GM19328 (cell line): ENCODE data around the gene RNF151.
"Not testable (repeated sequence)": the region's sequence is repeated elsewhere in the genome, so short reads cannot be mapped to it uniquely, and the experiment has no call there.

Experiments
- ATAC-seq: cut with Tn5 transposase; IDR thresholded peaks from one replicate; pipeline ENCODE4 v1.9.1; 2021; ENCODE audit warnings: mild to moderate bottlenecking, moderate library complexity; ENCODE audit not compliant: unreplicated experiment

The RNF151 gene, protein sequence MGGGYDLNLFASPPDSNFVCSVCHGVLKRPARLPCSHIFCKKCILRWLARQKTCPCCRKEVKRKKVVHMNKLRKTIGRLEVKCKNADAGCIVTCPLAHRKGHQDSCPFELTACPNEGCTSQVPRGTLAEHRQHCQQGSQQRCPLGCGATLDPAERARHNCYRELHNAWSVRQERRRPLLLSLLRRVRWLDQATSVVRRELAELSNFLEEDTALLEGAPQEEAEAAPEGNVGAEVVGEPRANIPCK

DNA sequence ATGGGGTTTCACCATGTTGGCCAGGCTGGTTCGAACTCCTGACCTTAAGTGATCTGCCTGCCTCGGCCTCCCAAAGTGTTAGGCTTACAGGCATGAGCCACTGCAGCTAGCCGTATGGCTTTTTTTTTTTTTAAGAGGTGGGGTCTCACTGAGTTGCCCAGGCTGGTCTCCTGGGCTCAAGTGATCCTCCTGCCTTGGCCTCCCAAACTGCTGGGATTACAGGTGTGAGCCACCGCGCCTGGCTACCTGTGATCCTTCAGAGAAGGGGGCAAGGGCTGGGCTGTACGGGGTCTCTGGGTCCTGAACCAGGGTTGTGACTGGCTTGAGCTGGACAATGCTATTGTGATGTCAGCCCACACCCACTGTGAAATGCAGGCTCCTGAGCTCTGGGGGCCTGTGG, at the start of gene RNF151:
Gene RNF151 (plus strand): TSS at position 397 of the 400 bp plus-strand sequence. CDS start 26 bp downstream, outside the sequence.
- no peak for ATAC-seq

DNA sequence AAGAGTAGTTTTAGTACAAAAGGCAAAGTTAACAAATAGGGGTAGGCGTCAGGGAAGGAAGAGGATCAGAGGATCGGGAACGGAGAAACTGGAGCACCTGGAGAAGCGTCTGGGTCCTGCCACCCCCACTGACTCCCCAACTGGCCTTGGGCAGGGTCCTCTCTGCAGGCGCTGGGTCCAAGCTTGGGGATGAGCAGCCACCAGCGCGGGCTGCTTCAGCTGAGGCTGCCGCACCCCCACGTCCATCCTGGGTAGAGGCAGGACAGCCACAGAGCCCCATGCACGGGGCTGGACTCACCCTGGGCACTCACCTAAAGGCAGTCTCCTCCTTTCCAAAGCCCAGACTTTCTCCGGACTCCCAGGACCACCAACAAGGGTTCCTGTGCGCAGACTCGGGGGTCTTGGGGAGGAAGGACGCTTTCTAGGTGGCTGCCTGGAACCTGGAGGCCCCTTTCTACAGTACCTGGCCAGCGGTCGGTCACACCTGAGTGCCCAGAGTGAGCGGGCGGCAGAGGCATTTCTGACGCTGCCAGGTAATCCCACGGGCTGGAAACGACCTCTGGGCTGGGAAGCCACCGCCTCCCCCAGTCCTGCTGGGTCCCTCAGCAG, 49.5 kb upstream of the RNF151 start:
- no peak for ATAC-seq

DNA sequence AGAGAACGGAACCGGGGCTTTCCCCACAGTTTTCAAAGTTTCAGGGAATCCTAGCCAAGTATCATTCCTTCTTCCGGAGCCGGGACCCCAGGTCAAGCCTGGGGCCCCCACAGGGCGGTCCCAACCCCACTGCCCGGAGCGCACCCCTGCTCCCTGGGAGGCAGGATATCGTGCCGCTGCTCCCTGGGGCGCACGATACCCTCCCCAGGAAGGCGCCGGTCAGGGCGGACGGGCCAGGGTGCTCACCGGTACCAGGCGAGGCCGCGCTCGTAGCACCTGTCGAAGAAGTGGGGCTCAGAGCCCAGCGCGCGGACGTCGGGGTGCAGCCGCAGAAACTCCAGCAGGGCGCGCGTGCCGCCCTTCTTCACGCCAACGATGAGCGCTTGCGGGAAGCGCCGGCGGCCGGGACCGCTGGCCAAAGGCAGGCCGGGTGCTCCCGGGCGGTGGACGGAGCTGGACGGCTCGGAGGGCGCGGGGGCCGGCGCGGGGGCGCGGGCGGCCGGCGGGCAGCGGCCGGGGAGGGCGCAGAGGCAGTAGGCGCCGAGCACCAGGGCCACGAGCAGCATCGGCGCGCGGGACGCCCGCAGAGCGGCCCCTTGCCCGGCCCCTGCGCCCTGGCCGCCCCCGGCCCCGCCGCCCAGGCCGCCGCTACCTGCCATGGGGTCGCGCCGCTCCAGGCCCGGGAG, 48.8 kb upstream of the RNF151 start:
- ATAC-seq: no peak

DNA sequence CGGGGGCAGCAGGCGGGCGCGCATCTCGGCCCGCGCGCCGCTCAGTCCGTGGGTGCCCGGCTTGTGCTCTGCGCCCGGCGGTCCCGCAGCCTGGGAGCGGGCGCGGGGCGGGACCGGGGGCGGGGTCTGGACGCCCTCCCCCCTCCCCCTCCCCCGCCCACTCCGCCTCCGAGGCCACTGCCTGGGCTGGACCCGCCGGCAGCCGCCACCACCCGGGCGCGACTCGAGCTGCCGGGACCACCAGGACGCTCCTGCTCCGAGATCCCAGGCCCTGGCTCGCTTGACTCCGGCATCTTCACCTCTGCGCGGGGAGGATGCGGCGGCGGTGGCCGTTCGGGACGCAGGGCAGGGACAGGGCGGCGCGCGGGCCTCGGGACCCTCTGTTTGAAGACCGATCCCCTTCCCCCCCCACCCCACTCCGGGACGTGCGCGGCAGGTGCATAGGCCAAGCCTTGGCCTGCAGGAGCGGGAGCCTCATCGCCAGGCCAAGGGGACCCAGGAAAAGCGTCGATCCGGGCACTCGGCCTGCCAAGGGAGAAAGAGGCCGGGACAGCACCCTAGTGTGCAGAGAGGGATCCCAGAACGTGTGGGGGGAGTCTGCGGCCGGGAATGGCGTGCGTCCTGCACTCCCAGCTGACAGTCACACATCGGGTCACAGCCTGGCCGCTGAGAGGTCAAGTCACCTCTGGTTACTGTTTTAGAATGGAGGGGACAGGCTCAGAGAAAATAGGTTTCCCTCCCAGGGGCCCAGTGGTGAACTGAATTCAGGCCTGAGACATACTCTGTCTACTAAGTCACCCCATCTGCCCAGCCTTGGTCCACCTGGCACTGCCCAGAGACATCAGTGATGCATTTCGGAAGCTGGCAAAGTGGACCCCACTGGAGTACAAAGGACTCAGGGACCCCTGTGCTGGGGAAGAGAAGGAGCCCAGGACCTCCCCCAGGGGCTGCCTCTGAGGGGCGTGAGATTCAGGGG, 48.0 kb upstream of the RNF151 start, which contains the start of gene HS3ST6:
Gene HS3ST6 (minus strand): TSS at position 65 of the 976 bp plus-strand sequence. CDS start 92 bp downstream, outside the sequence.
- no peak for ATAC-seq

DNA sequence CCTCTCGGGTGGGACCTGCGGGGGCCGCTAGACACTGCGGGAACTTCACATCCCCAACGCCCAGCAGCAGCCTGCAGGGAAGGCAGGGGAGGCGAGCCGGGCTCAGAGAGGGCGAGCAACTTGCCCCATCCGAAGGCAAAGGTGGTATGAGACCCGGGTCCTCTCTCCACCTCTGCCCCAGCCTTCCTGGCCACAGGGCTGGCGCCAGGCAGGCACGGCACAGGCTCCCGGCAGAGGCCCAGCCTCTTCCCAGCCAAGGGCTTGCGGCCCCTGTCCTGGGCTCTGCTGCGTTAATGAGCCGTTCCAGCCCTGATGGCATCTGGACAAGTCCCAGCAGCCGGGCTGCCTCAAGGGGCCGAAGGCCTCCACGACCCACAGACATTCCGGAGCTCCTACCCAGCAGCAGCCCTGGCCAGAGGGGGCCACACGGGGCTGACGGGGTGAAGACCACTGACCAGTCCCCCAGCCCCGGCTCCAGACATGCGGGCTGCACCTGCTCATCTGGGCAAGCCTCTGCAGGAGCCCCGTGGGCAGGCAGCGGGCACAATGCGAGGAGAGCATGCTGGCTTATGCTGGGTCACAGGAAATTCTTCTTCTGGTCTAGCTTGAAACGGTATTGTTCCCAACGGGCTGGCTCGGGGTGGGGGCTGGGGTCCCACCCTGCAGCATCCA, 47.2 kb upstream of the RNF151 start:
- no peak for ATAC-seq

DNA sequence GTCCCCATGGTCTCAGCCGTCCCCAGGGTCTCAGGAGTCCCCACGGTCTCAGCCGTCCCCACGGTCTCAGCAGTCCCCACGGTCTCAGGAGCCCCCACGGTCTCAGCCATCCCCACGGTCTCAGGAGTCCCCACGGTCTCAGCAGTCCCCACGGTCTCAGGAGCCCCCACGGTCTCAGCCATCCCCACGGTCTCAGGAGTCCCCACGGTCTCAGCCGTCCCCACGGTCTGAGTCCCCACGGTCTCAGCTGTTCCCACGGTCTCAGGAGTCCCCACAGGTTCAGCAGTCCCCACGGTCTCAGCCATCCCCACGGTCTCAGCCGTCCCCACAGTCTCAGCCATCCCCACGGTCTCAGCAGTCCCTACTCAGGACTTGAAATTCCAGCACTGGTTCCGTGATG, 46.5 kb upstream of the RNF151 start:
- not testable (repeated sequence) for ATAC-seq

DNA sequence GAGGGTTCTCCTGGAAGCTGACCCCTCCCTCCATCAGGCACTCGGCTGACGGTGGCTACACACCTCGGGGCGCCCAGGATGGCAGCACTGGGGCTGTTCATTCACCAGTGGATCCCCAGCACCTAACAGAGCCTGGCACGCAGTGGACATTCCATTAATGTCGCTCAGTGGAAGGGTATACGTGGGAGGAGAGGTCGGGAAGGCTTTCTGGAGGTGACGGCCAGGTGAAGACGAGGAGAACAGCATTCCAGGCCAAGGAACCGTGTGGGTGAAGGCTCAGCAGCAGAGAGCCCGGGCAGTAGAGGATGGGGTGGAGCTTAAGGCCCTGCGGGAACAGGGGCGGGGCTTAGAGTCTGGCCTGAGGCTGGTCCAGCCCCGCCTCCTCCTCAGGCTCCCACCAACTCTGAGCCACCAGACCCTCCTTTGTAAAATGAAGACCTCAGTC, 45.9 kb upstream of the RNF151 start:
- no peak for ATAC-seq

DNA sequence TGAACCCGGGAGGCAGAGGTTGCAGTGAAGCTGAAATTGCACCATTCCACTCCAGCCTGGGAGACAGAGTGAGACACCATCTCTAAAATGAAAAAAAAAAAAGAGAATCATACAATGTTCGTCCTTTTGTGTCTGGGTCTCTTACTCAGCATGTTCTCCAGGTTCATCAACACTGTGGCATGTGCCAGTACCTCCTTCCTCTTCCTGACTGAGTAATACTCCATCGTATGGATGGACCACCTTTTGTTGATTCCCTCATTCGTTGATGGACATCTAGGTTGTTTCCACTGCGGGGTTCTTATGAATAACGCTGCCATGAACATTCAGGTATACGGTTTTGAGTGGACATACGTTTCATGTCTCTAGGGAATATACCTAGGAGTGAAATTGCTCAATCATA, 44.3 kb upstream of the RNF151 start:
- ATAC-seq: no peak

DNA sequence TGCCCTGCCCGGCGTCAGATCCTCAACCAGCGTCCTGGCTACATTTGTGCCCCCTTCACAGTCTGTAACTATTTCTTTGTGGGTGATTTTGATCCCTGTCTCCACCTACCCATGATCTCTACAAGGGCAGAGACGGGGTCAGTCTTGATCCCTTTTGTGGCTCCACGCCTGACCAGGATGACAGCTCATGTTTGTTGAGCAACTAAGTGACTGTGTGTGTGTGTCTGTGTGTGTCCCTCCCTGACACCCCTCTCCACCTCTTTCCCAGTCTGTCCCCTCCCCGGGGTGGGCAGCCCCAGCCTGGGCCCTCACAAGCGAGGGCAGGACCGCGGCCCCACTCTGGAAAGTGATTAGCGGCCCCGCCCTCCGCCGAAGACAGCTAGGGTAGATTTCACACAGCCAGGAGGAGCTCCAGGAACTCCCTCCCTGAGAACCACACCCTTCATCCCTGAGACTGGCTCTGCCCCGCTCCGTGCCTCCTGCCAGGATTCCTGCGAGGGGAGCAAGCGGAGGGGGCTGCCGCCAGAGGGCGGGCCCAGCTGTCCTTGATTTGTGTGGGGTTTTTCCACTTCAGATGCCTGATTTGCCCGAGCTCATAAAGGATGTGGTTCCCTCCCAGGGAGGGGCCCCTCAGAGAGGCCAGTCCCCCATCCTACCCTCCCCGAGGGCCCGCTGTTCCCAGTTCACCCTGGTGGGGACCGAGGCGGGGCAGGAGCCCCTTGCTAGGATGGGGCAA, 43.2 kb upstream of the RNF151 start:
- ATAC-seq: no peak

DNA sequence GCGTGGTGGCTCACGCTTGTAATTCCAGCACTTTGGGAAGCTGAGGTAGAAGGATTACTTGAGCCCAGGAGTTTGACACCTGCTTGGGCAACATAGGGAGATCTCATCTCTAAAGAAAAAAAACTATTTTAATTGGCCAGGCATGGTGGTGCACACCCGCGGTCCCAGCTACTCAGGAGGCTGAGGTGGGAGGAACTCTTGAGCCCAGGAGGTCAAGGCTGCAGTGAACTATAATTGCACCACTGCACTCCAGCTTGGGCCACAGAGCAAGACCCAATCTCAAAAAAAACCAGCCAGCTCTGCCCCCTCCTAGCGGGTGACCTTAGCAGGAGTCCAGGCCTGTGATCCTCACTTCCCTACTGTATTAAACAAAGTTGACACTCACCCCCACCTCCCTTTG, 42.6 kb upstream of the RNF151 start:
- ATAC-seq: no peak

DNA sequence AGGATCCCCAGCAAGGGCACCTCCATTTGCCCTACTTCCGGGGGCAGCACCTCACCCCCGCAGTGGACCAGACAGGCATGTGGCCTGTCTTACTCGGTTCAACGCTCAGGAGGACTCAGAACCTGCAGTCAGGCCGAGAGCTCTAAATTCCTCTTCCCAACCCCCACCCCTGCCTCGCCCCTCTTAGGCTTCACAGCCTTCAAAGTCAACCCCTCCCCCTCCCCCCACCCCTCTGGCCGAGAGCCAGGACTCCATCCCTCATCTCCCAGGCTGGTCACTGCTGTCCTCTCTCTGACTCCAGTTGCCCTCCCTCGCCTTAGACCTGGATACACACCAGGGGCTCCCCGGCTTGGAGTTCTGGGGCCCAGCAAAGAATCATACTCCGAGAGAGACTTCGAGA, 40.4 kb upstream of the RNF151 start:
- ATAC-seq: no peak

DNA sequence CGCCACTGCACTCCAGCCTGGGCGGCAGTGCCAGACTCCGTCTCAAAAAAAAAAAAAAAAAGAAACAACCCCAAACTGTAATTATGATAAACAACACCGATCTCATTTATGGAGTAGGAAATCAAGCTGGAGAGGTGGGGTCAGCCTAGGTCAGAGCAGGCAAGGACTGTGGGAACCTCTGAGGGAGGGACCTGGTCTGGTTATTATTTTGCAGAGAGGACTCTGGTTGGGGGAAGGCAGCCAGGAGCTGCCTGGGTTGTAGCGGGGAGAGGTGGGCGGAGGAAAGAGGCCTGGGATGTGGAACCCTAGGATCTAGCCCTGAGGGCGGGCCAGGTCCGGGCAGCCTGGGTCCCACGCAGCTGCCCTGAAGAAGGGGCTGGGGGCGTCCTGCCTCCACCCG, 37.6 kb upstream of the RNF151 start:
- no peak for ATAC-seq

DNA sequence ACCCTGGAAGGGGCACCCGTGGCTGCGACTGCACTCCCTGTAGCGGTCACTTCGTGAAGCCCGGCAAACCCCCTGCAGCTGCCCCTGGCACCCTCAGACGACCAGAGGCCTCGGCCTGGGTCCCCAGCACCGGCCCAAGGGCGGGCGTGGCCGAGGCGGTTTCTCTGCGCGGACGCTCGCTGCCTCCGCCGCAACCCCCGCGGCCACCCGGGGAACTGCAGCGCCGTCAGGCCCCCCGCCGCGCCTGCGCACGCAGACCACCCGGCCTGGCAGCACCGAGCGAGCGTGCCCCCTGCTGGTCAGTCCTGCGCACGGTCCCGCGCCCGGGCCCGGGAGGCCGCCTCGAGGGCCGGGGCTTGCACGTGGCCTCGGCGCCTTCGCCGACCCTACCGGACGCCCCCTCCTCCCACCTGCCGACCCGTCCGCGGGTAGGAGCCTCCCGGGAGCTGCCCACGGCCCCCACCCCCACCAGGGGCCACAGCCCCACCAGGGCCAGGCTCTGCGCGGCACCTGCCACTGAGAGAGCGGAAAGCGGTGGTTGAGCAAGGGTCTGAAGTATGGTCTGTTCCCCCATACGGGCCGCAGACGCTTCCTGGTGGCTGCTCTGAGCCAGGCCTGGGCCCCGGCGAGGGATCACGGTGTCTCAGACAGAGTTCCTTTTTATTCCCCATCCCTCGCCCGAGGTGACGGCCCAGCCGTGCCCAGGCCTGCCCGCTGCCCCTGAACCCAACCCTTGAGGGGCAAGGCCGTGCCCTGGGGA, 36.9 kb upstream of the RNF151 start:
- ATAC-seq: peak; percentile 86

DNA sequence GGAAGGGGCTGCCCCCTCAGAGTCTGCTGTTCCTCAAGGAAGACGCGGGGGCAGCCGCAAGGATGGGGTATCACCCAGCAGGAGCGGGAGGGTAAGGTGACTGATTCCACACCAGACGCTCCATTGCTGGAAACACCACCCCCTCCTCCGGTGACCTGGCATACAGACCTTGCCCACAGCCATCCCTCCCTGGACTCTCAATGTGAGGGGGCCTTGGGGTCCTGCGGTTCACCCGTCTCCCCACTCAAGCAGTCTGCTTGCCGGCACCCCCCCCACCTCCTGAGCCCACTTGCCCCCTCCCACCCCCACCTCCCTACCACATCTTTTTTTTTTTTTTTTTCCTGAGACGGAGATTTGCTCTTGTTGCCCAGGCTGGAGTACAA, 36.3 kb upstream of the RNF151 start:
- no peak for ATAC-seq

DNA sequence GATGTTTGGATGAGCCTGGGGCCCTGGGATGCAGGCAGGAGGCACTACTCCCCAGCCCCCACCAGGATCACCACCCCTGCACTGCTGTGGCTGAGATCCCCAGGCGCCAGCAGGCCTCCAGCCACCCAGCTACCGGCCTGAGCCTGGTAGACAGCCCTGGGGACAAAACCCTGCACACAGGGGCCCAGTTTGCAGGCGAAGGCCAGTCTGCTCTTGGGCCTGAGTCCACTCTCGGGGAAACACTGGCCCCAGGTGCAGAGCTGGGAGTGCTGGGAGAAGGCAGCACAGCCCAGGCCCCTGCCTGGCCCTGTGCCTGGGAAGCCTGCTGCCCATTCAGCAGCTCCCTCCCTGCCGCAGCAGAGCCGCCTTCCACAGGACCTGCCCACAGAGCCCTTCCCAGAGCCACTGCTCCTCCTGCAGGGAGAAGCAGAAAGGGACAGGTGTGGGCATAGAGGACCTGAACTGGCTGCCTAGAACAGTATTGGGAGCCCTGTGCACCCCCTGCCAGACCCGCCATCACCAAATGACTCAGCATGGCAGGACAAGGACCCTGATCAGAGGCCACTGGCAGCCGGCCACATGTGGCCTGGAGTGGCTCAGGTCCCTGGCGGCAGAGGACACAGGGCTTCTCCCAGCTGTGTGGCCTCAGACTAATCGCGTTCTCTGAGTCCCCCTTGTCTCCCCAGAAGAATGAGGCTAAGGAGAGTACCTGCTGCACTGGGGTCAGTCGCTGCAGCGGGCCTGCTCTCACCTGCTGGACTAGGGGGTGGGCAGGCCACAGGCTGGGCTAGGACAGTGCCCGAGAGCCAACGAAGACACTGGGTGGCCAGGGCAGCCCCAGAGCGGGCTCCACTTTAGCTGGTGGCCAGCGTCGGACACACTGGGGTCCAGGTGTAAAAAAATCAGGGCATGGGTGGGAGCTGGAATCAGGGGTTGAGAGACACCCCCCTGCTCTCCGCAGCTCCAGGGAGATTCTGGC, 34.3 kb upstream of the RNF151 start:
- no peak for ATAC-seq

DNA sequence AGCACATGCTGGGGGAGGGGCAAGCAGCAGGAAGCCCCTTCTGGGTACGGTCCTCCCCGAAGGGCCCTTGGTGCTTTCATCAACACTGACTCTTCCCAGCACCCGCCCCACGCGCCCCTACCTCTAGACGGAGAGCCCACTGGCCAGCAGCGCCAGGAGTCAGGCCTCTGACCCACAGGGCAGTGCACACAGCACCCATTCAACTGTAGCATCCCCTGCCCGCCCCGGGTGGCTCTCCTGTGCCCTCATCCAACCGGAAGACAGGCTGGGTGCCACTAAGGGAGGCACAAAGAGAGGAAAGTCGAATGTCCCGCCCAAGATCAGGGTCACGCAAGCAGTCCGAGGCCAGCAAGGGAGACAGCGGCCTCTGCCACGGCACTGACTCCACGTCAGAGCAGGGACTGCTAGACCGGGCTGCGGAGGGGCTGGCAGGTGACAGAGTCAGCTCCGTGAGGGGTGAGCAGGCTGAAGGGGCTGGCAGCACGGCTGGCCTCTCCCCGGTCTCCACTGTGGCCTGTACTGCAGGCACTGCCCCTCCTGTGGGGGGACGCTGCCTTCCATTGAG, 33.5 kb upstream of the RNF151 start:
- ATAC-seq: no peak

DNA sequence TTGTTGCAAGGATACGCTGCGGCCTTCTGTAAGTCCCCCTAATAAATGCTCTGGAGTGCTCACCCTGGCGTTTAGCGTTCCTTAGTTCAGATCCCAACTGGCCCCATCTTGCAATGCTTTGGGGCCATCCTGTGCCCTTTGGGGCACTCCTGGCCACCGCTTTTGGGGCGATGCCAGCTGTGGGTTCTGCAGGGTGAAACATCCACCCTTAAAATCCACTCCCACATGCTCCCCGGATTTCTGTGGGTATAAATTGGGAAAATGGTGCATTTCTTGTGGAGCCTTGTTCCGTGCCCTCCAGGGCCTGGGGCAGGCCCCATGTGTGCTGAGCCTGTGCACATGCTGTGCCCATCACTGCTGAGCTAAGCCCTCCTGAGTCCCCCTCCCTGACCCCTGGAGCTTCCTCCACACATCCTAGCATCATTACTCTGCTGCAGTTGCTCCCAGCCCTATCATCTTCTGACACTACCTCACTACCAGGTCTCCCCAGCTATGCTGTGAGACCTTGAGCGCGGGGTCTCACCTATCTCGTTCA, 29.6 kb upstream of the RNF151 start:
- no peak for ATAC-seq
